LNCAP (cell line): ENCODE results near the gene PIP4K2C.

Experiments
- CTCF ChIP-seq: fragments of 450-650 bp; IDR thresholded peaks from 2 replicates; pipeline ENCODE4 v1.5.1; 2017; ENCODE audit warnings: mild to moderate bottlenecking

PIP4K2C gene

GRCh38 chr12:57590864-57591781 lies at the start of gene PIP4K2C:
PIP4K2C (plus strand) TSS chr12:57591192; CDS start chr12:57591290, 98 bp downstream.
- no peak for TF ChIP-seq CTCF

GRCh38 chr12:57541717-57542116 lies 49.3 kb upstream of the PIP4K2C start:
- no peak for TF ChIP-seq CTCF

- no peak for TF ChIP-seq CTCF
Measured at GRCh38 chr12:57543581-57543980, 47.4 kb upstream of the PIP4K2C start.

GRCh38 chr12:57545809-57546437 lies 45.1 kb upstream of the PIP4K2C start:
- no peak for TF ChIP-seq CTCF

- no peak; the same call in 1 of the 2 replicates for TF ChIP-seq CTCF
Measured at GRCh38 chr12:57546438-57547287, 44.3 kb upstream of the PIP4K2C start, which contains the start of gene DCTN2. DCTN2 (minus strand) TSS chr12:57547192; CDS start chr12:57547063, 129 bp downstream.

- TF ChIP-seq CTCF, result no peak
Measured at GRCh38 chr12:57547288-57548012, 43.5 kb upstream of the PIP4K2C start.

GRCh38 chr12:57548013-57548315 lies 43.0 kb upstream of the PIP4K2C start:
- no peak for TF ChIP-seq CTCF
